Measurements from ENCODE around the gene PTH.

Gene PTH

GRCh38 chr11:13475091-13475490, 20.7 kb downstream of the PTH start:
- peaks cover 5% of the 10 kb centered on the region; the same call in 1 of the 2 replicates for H3K9me3 ChIP-seq (ENCODE audit: insufficient read depth, low read depth, low read length)
- no peak overlapping the region for H3K4me3 ChIP-seq (ENCODE audit: low read length)
- H3K9ac ChIP-seq (ENCODE audit: low read depth, low read length) = no peak overlapping the region
- no peaks in the 10 kb centered on the region for H3K27me3 ChIP-seq (ENCODE audit: insufficient read depth, low read length)
- peaks cover 9% of the 10 kb centered on the region; the same call in 1 of the 2 replicates for H3K4me1 ChIP-seq (ENCODE audit: insufficient read depth, low read length)
- no peak overlapping the region for H3K27ac ChIP-seq (ENCODE audit: low read length)
- H3K36me3 ChIP-seq (ENCODE audit: insufficient read depth, low read depth, low read length) = no peaks in the 10 kb centered on the region

DNA sequence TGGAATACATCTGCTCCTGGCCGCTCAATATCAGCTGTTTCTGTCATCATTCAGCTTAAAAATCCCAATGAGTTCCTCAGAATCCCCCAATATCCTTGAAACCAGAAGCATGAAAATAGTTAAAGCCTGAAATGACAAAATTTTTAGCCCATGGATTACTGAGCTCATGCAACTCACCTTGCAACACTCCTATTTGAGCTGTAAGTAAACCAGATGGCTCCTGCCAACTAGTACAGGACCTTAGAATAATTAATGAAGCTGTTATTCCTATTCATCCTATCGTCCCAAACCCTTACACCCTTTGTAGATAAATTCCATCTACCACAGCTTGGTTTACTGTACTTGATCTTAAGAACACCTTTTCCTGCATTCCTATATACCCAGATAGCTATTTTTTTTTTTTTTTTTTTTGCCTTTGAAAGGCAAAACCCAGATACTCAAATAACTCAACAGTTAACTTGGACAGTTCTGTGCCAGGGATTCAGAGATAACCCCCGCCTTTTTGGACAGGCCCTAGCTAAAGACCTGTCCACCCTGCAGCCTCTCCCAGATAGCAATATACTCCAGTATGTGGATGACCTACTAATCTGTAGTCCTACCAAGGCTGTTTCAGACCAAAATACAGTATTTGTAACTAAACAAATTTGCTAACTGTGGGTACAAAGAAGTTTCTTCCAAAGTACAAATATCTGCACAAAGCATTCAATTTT, 22.6 kb downstream of the PTH start:
- no peak overlapping the region for H3K9ac ChIP-seq (ENCODE audit: low read depth, low read length)
- no peak overlapping the region for H3K27ac ChIP-seq (ENCODE audit: low read length)
- H3K4me1 ChIP-seq (ENCODE audit: insufficient read depth, low read length) = peaks cover 9% of the 10 kb centered on the region; the same call in 1 of the 2 replicates
- H3K27me3 ChIP-seq (ENCODE audit: insufficient read depth, low read length) = no peaks in the 10 kb centered on the region
- H3K9me3 ChIP-seq (ENCODE audit: insufficient read depth, low read depth, low read length) = no peaks in the 10 kb centered on the region
- H3K36me3 ChIP-seq (ENCODE audit: insufficient read depth, low read depth, low read length) = no peaks in the 10 kb centered on the region
- H3K4me3 ChIP-seq (ENCODE audit: low read length) = no peak overlapping the region

DNA sequence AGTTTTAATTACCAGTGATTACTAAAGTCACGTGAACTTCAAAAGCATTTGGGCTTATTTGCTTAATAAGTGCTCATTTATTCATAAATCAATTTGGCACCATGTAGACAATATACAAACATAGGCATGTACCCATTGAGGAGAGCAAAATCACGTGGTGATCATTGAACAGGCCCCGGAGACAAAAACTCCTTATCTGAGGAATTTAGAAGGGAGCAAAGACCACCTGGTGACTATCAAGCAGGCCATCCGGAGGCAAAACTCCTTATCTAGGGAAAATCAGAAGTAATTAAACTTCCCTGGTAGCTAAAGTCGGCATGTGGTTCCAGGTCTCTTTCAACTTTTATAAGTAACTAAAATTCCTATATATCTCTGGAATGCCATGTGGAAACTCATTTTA, 27.0 kb downstream of the PTH start:
- Histone ChIP-seq H3K9me3 (ENCODE audit: insufficient read depth, low read depth, low read length) (no peaks in the 10 kb centered on the region), H3K4me1 (ENCODE audit: insufficient read depth, low read length) (peaks cover 13% of the 10 kb centered on the region; the same call in 1 of the 2 replicates), H3K27me3 (ENCODE audit: insufficient read depth, low read length) (no peaks in the 10 kb centered on the region), H3K4me3 (ENCODE audit: low read length) (no peak overlapping the region), H3K27ac (ENCODE audit: low read length) (no peak overlapping the region), H3K36me3 (ENCODE audit: insufficient read depth, low read depth, low read length) (no peaks in the 10 kb centered on the region), H3K9ac (ENCODE audit: low read depth, low read length) (no peak overlapping the region)

DNA sequence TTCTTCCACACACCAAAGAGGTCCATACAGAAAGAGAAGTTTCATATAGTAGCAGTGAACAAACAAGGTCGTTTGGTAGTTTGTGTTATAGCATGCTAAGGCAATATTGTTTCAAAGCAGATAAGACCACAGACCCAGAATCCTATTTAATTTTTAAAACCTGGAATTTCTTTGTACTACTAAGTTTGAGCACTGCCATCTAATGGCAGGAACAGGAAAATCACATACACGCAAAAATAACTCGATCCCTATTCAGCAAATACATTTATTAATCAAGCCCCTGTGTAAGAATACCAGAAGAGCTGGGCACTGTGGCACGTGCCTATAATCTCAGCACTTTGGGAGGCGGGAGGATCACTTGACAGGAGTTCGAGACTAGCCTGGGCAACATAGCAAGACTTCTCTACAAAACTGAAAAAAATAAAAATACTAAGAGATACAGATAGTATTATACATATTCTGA, 29.9 kb downstream of the PTH start:
- Histone ChIP-seq H3K9ac (ENCODE audit: low read depth, low read length) (no peak overlapping the region), H3K27ac (ENCODE audit: low read length) (no peak overlapping the region), H3K9me3 (ENCODE audit: insufficient read depth, low read depth, low read length) (no peaks in the 10 kb centered on the region), H3K4me1 (ENCODE audit: insufficient read depth, low read length) (peaks cover 13% of the 10 kb centered on the region), H3K4me3 (ENCODE audit: low read length) (no peak overlapping the region), H3K27me3 (ENCODE audit: insufficient read depth, low read length) (no peaks in the 10 kb centered on the region), H3K36me3 (ENCODE audit: insufficient read depth, low read depth, low read length) (no peaks in the 10 kb centered on the region)

GRCh38 chr11:13463779-13464290, 32.0 kb downstream of the PTH start:
- H3K9me3 ChIP-seq (ENCODE audit: insufficient read depth, low read depth, low read length) = no peaks in the 10 kb centered on the region
- H3K4me3 ChIP-seq (ENCODE audit: low read length) = peak overlapping the region; percentile 78
- H3K27ac ChIP-seq (ENCODE audit: low read length) = no peak overlapping the region
- H3K9ac ChIP-seq (ENCODE audit: low read depth, low read length) = peak overlapping the region; percentile 81
- no peaks in the 10 kb centered on the region for H3K27me3 ChIP-seq (ENCODE audit: insufficient read depth, low read length)
- peaks cover 13% of the 10 kb centered on the region for H3K4me1 ChIP-seq (ENCODE audit: insufficient read depth, low read length)
- no peaks in the 10 kb centered on the region for H3K36me3 ChIP-seq (ENCODE audit: insufficient read depth, low read depth, low read length)

- Histone ChIP-seq H3K27me3 (ENCODE audit: insufficient read depth, low read length) (no peaks in the 10 kb centered on the region), H3K9me3 (ENCODE audit: insufficient read depth, low read depth, low read length) (no peaks in the 10 kb centered on the region), H3K36me3 (ENCODE audit: insufficient read depth, low read depth, low read length) (no peaks in the 10 kb centered on the region), H3K4me3 (ENCODE audit: low read length) (peak within 1 kb of the TSS; percentile 78), H3K9ac (ENCODE audit: low read depth, low read length) (peak within 1 kb of the TSS; percentile 81), H3K27ac (ENCODE audit: low read length) (no peak within 1 kb of the TSS), H3K4me1 (ENCODE audit: insufficient read depth, low read length) (peaks cover 13% of the 10 kb centered on the region)
Measured at GRCh38 chr11:13462901-13463778, 32.7 kb downstream of the PTH start, which contains the start of gene BTBD10. Gene BTBD10 (minus strand): TSS chr11:13463222. CDS start chr11:13445124, 18,098 bp downstream.

GRCh38 chr11:13462311-13462900, 33.4 kb downstream of the PTH start:
- H3K27me3 ChIP-seq (ENCODE audit: insufficient read depth, low read length) = no peaks in the 10 kb centered on the region
- no peak overlapping the region for H3K27ac ChIP-seq (ENCODE audit: low read length)
- no peaks in the 10 kb centered on the region for H3K9me3 ChIP-seq (ENCODE audit: insufficient read depth, low read depth, low read length)
- peaks cover 13% of the 10 kb centered on the region for H3K4me1 ChIP-seq (ENCODE audit: insufficient read depth, low read length)
- H3K4me3 ChIP-seq (ENCODE audit: low read length) = peak overlapping the region; percentile 78
- no peaks in the 10 kb centered on the region for H3K36me3 ChIP-seq (ENCODE audit: insufficient read depth, low read depth, low read length)
- H3K9ac ChIP-seq (ENCODE audit: low read depth, low read length) = peak overlapping the region; percentile 81

- no peak overlapping the region for H3K9ac ChIP-seq (ENCODE audit: low read depth, low read length)
- H3K27ac ChIP-seq (ENCODE audit: low read length) = no peak overlapping the region
- no peaks in the 10 kb centered on the region for H3K9me3 ChIP-seq (ENCODE audit: insufficient read depth, low read depth, low read length)
- H3K4me1 ChIP-seq (ENCODE audit: insufficient read depth, low read length) = peaks cover 13% of the 10 kb centered on the region
- H3K27me3 ChIP-seq (ENCODE audit: insufficient read depth, low read length) = no peaks in the 10 kb centered on the region
- H3K36me3 ChIP-seq (ENCODE audit: insufficient read depth, low read depth, low read length) = no peaks in the 10 kb centered on the region
- no peak overlapping the region for H3K4me3 ChIP-seq (ENCODE audit: low read length)
Measured at GRCh38 chr11:13461291-13461690, 34.5 kb downstream of the PTH start.

- Histone ChIP-seq H3K36me3 (ENCODE audit: insufficient read depth, low read depth, low read length) (no peaks in the 10 kb centered on the region), H3K9ac (ENCODE audit: low read depth, low read length) (no peak overlapping the region), H3K9me3 (ENCODE audit: insufficient read depth, low read depth, low read length) (0 out of 2 replicates have a peak, but pooled peaks cover 3% of the 10 kb centered on the region), H3K4me3 (ENCODE audit: low read length) (no peak overlapping the region), H3K27ac (ENCODE audit: low read length) (no peak overlapping the region), H3K27me3 (ENCODE audit: insufficient read depth, low read length) (no peaks in the 10 kb centered on the region), H3K4me1 (ENCODE audit: insufficient read depth, low read length) (peaks cover 10% of the 10 kb centered on the region)
Measured at GRCh38 chr11:13450832-13451397, 44.9 kb downstream of the PTH start.

DNA sequence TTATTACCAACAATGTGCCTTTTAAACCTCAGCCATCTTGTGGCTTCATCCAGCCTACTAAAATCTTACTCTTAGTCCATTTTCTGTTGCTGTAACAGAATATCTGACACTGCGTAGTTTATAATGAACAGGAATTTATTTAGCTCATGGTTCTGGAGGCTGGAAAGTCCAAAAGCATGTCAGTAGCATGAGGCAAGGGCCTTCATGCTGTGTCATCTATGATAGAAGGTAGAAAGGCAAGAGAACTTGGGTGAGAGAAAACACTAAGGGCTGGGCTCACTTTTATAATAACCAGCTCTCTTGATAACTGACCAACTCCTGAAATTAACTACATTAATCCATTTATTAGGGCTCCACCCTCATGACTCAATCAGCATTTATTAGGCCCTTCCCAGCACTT, 46.3 kb downstream of the PTH start:
- Histone ChIP-seq H3K9ac (ENCODE audit: low read depth, low read length) (no peak overlapping the region), H3K4me3 (ENCODE audit: low read length) (no peak overlapping the region), H3K36me3 (ENCODE audit: insufficient read depth, low read depth, low read length) (no peaks in the 10 kb centered on the region), H3K4me1 (ENCODE audit: insufficient read depth, low read length) (peaks cover 10% of the 10 kb centered on the region), H3K9me3 (ENCODE audit: insufficient read depth, low read depth, low read length) (0 out of 2 replicates have a peak, but pooled peaks cover 3% of the 10 kb centered on the region), H3K27ac (ENCODE audit: low read length) (no peak overlapping the region), H3K27me3 (ENCODE audit: insufficient read depth, low read length) (no peaks in the 10 kb centered on the region)

DNA sequence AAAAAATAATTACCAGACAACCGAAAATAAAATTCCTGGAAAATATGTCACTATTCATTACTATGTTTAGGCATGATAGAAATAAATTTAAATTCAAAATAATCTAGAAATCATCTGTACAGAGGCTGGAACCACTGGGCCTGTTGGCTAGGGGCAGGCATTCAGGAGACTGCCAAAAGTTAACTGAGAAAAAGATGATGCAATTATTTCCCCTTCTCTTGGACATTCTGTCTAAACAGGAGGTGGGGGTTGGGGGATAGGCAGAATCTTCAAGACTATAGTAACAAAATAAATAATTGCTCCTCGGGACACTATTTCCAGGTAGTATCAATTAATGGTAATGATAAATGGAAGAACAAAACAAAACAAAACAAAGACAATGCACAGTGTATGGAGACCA, 46.9 kb downstream of the PTH start:
- H3K9ac ChIP-seq (ENCODE audit: low read depth, low read length) = no peak overlapping the region

More for the DNA sequence above, 46.9 kb downstream of the PTH start:
- H3K4me3 ChIP-seq (ENCODE audit: low read length) = no peak overlapping the region
- no peaks in the 10 kb centered on the region for H3K27me3 ChIP-seq (ENCODE audit: insufficient read depth, low read length)
- no peaks in the 10 kb centered on the region for H3K36me3 ChIP-seq (ENCODE audit: insufficient read depth, low read depth, low read length)
- H3K9me3 ChIP-seq (ENCODE audit: insufficient read depth, low read depth, low read length) = 0 out of 2 replicates have a peak, but pooled peaks cover 3% of the 10 kb centered on the region
- peaks cover 10% of the 10 kb centered on the region for H3K4me1 ChIP-seq (ENCODE audit: insufficient read depth, low read length)
- no peak overlapping the region for H3K27ac ChIP-seq (ENCODE audit: low read length)

All from iPS-20b (cell line).